AG04449 (cell line): Measurements from ENCODE around the gene OR1L6.

Experiments
- CTCF ChIA-PET: fragments of 350-600 bp; formaldehyde crosslinking; extraction: SDS; loops from one replicate; lab custom pipeline; 2021; ENCODE audit warnings: antibody characterized with exemption; lab: Yijun Ruan, JAX
- POLR2A ChIA-PET: fragments of 400-600, 350-600 bp; formaldehyde crosslinking; extraction: SDS; loops from one replicate; lab custom pipeline; 2020; ENCODE audit warnings: antibody characterized with exemption, inconsistent platforms; lab: Yijun Ruan, JAX
- DNase-seq: peaks from one replicate; pipeline ENCODE4 v3.0.0-alpha.2; 2010; ENCODE audit warnings: low read depth, low spot score
- H3K4me3 ChIP-seq: 2 replicates; pipeline ENCODE4 v1.5.1; 2011; ENCODE audit warnings: low read depth, mild to moderate bottlenecking, control low read depth, low read length
- CTCF ChIP-seq: IDR thresholded peaks from one replicate; pipeline ENCODE4 v1.5.1; 2011; ENCODE audit warnings: mild to moderate bottlenecking, moderate library complexity, low read length, control low read depth, inconsistent platforms; ENCODE audit not compliant: insufficient read depth; ENCODE audit errors: missing control alignments

The OR1L6 gene

DNA sequence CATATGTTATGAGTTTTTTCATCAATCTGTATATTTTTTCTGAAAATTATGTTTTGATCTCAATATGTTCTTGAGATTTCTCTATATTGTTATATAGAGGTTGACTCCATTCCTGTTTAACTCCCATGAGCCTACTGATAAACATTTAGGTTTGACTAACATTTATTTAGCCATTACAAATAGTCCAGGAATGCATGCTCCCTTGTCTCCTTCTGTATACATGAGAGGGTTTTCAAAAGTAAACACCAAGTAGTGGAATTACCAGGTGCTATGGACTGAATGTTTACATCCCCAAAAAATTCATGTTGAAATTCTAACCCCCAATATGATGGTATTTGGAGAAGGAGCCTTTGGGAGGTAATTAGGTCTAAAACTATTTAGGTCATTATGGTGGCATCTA, 43.2 kb downstream of the OR1L6 start:
- CTCF ChIA-PET = no interaction called here

DNA sequence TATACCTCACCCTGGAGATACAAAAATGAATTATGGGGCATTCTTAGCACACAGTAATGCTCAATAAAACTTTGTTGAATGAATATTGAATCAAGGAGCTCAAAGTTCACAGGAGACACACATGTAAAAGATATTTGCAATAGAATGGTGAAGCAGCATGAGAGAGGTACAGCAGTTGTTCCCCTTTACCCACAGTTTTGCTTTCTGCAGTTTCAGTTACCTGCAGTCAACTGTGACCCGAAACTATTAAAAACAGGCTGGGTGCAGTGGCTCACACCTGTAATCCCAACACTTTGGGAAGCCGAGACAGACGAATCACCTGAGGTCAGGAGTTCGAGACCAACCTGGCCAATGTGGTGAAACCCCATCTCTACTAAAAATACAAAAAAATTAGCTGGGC, 44.2 kb downstream of the OR1L6 start:
- DNase-seq = no peak
- no peak overlapping the region for H3K4me3 ChIP-seq
- CTCF ChIA-PET = no interaction called here
- no peak for TF ChIP-seq CTCF
- POLR2A ChIA-PET = no interaction called here

More for the DNA sequence above, 43.2 kb downstream of the OR1L6 start:
- H3K4me3 ChIP-seq = no peak overlapping the region
- TF ChIP-seq CTCF = no peak
- POLR2A ChIA-PET = no interaction called here
- no peak for DNase-seq

DNA sequence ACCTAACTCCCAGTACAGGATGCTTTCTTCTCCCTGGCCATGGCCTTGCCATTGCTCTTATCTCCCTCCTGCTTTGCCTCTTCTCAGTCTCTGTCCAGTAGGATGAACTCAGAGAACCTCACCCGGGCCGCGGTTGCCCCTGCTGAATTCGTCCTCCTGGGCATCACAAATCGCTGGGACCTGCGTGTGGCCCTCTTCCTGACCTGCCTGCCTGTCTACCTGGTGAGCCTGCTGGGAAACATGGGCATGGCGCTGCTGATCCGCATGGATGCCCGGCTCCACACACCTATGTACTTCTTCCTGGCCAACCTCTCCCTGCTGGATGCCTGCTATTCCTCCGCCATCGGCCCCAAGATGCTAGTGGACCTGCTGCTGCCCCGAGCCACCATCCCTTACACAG, 46.7 kb downstream of the OR1L6 start, which contains the start of gene OR5C1:
TSS of gene OR5C1 (plus strand) at position 103 of the 400 bp plus-strand sequence. CDS start at position 103, 0 bp downstream.
- CTCF ChIA-PET = no interaction called here
- no peak within 1 kb of the TSS for H3K4me3 ChIP-seq
- no peak for TF ChIP-seq CTCF
- POLR2A ChIA-PET = no interaction called here
- DNase-seq = no peak

DNA sequence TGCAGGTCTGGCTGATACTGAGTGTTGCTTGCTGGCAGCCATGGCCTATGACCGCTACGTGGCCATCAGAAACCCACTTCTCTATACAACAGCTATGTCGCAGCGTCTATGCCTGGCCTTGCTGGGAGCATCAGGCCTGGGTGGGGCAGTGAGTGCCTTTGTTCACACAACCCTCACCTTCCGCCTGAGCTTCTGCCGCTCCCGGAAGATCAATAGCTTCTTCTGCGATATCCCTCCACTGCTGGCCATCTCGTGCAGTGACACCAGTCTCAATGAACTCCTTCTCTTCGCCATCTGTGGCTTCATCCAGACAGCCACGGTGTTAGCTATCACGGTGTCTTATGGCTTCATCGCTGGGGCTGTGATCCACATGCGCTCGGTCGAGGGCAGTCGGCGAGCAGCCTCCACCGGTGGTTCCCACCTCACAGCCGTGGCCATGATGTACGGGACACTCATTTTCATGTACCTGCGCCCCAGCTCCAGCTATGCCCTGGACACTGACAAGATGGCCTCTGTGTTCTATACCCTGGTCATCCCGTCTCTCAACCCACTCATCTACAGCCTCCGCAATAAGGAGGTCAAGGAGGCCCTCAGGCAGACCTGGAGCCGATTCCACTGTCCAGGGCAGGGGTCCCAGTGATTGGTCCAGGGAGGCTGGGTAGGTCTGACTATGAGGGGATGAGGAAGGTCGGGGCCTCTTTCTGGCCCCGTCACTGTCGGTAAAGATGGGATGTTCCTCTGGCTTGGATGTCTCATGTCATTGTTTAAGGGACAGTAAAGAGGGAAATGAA, 47.3 kb downstream of the OR1L6 start:
- ChIA-PET CTCF (no interaction called here), POLR2A (no interaction called here)
- DNase-seq = no peak
- no peak for TF ChIP-seq CTCF
- no peak overlapping the region for H3K4me3 ChIP-seq

GRCh38 chr9:122791872-122792669, 50.0 kb downstream of the OR1L6 start:
- DNase-seq = no peak
- TF ChIP-seq CTCF = no peak
- POLR2A ChIA-PET = no interaction called here
- no peak overlapping the region for H3K4me3 ChIP-seq
- CTCF ChIA-PET = no interaction called here
